ENCODE measurements around the gene CCR5.

The CCR5 gene

GRCh38 chr3:46370839-46371518 is at the start of gene CCR5:
Gene CCR5 (plus strand): TSS chr3:46370946. CDS start chr3:46372903, 1,957 bp downstream.
- TF ChIP-seq CTCF (IDR thresholded peaks at IDR 0.05; ENCODE audit: low read length) (no peak), EZH2 (IDR thresholded peaks at IDR 0.05; ENCODE audit: borderline replicate concordance, low read length) (no peak)
- peaks cover 5% of the 10 kb centered on the region for H3K27me3 ChIP-seq (ENCODE audit: insufficient read depth, low read length)
- no peak within 1 kb of the TSS for H3K4me2 ChIP-seq (ENCODE audit: low read length)
- no peaks in the 10 kb centered on the region for H3K9me3 ChIP-seq (ENCODE audit: low read length)
- H3K9ac ChIP-seq (ENCODE audit: low read length): no peak within 1 kb of the TSS
- no peak within 1 kb of the TSS for H3K4me3 ChIP-seq (ENCODE audit: low read depth, low read length, poor library complexity, severe bottlenecking)
- no peaks in the 10 kb centered on the region for H3K9me2 ChIP-seq (ENCODE audit: low read depth, low read length)
- no peaks in the 10 kb centered on the region for H3F3A ChIP-seq (ENCODE audit: insufficient read depth, low read length)
- no peak within 1 kb of the TSS for H2AFZ ChIP-seq (ENCODE audit: low read length)
- no peak within 1 kb of the TSS for H3K27ac ChIP-seq (ENCODE audit: low read depth, low read length, poor library complexity, severe bottlenecking)
- H3K36me3 ChIP-seq (ENCODE audit: insufficient read depth, low read length): no peaks in the 10 kb centered on the region
- H3K79me2 ChIP-seq (ENCODE audit: insufficient read depth, low read length): no peaks in the 10 kb centered on the region
- H3K4me1 ChIP-seq (ENCODE audit: insufficient read depth, low read length, severe bottlenecking): no peaks in the 10 kb centered on the region
- H4K20me1 ChIP-seq (ENCODE audit: insufficient read depth, low read length): no peaks in the 10 kb centered on the region

GRCh38 chr3:46321461-46322104 is 49.2 kb upstream of the CCR5 start:
- Histone ChIP-seq H3K36me3 (ENCODE audit: insufficient read depth, low read length) (no peaks in the 10 kb centered on the region), H3F3A (ENCODE audit: insufficient read depth, low read length) (no peaks in the 10 kb centered on the region), H4K20me1 (ENCODE audit: insufficient read depth, low read length) (no peaks in the 10 kb centered on the region), H3K27me3 (ENCODE audit: insufficient read depth, low read length) (no peaks in the 10 kb centered on the region), H3K4me1 (ENCODE audit: insufficient read depth, low read length, severe bottlenecking) (no peaks in the 10 kb centered on the region), H3K4me3 (ENCODE audit: low read depth, low read length, poor library complexity, severe bottlenecking) (no peak overlapping the region), H3K4me2 (ENCODE audit: low read length) (no peak overlapping the region), H2AFZ (ENCODE audit: low read length) (no peak overlapping the region), H3K9ac (ENCODE audit: low read length) (no peak overlapping the region), H3K79me2 (ENCODE audit: insufficient read depth, low read length) (no peaks in the 10 kb centered on the region), H3K9me3 (ENCODE audit: low read length) (0 out of 2 replicates have a peak, but pooled peaks cover 2% of the 10 kb centered on the region), H3K27ac (ENCODE audit: low read depth, low read length, poor library complexity, severe bottlenecking) (no peak overlapping the region), H3K9me2 (ENCODE audit: low read depth, low read length) (no peaks in the 10 kb centered on the region)
- TF ChIP-seq EZH2 (IDR thresholded peaks at IDR 0.05; ENCODE audit: borderline replicate concordance, low read length): no peak

GRCh38 chr3:46324036-46324435 is 46.7 kb upstream of the CCR5 start:
- Histone ChIP-seq H3K9me3 (ENCODE audit: low read length) (no peaks in the 10 kb centered on the region), H3K27ac (ENCODE audit: low read depth, low read length, poor library complexity, severe bottlenecking) (no peak overlapping the region), H3K27me3 (ENCODE audit: insufficient read depth, low read length) (no peaks in the 10 kb centered on the region), H2AFZ (ENCODE audit: low read length) (no peak overlapping the region), H3F3A (ENCODE audit: insufficient read depth, low read length) (no peaks in the 10 kb centered on the region), H4K20me1 (ENCODE audit: insufficient read depth, low read length) (no peaks in the 10 kb centered on the region), H3K4me3 (ENCODE audit: low read depth, low read length, poor library complexity, severe bottlenecking) (no peak overlapping the region), H3K9me2 (ENCODE audit: low read depth, low read length) (no peaks in the 10 kb centered on the region), H3K79me2 (ENCODE audit: insufficient read depth, low read length) (no peaks in the 10 kb centered on the region), H3K4me1 (ENCODE audit: insufficient read depth, low read length, severe bottlenecking) (no peaks in the 10 kb centered on the region), H3K9ac (ENCODE audit: low read length) (no peak overlapping the region), H3K4me2 (ENCODE audit: low read length) (no peak overlapping the region), H3K36me3 (ENCODE audit: insufficient read depth, low read length) (no peaks in the 10 kb centered on the region)
- TF ChIP-seq CTCF (IDR thresholded peaks at IDR 0.05; ENCODE audit: low read length) (no peak), EZH2 (IDR thresholded peaks at IDR 0.05; ENCODE audit: borderline replicate concordance, low read length) (no peak)
